HUES48 (cell line): ENCODE measurements around the gene SLC22A17.
A peak's percentile ranks its signal among the peaks of the same experiment; 100 is the strongest.

ENCODE experiments used
- H3K27ac ChIP-seq: one replicate; pipeline ENCODE4 v1.7.0; 2013; ENCODE audit warnings: low read depth, low read length, inconsistent platforms
- H3K27me3 ChIP-seq: 2 replicates; pipeline ENCODE4 v1.6.1; 2013; ENCODE audit warnings: mild to moderate bottlenecking, low read length; ENCODE audit not compliant: control insufficient read depth, insufficient read depth
- H3K36me3 ChIP-seq: 2 replicates; pipeline ENCODE4 v1.6.1; 2013; ENCODE audit warnings: low read length; ENCODE audit not compliant: control insufficient read depth, insufficient read depth
- H3K4me1 ChIP-seq: 2 replicates; pipeline ENCODE4 v1.6.1; 2013; ENCODE audit warnings: mild to moderate bottlenecking, low read length; ENCODE audit not compliant: control insufficient read depth, insufficient read depth
- H3K4me3 ChIP-seq: 2 replicates; pipeline ENCODE4 v1.5.1; 2013; ENCODE audit warnings: mild to moderate bottlenecking, low read depth, low read length
- H3K9ac ChIP-seq: 2 replicates; pipeline ENCODE4 v1.6.1; 2013; ENCODE audit warnings: mild to moderate bottlenecking, low read depth, low read length, moderate library complexity
- H3K9me3 ChIP-seq: 2 replicates; pipeline ENCODE4 v1.6.1; 2013; ENCODE audit warnings: low read length; ENCODE audit not compliant: control insufficient read depth, insufficient read depth

SLC22A17 gene

DNA sequence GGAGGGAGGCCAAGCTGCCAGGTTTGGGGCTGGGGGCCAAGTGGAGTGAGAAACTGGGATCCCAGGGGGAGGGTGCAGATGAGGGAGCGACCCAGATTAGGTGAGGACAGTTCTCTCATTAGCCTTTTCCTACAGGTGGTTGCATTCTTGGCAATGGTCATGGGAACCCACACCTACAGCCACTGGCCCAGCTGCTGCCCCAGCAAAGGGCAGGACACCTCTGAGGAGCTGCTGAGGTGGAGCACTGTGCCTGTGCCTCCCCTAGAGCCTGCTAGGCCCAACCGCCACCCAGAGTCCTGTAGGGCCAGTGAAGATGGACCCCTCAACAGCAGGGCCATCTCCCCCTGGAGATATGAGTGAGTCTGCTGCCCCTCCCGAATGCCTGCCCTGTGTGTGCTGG is 20.4 kb upstream of the SLC22A17 start:
- no peak overlapping the region for H3K9ac ChIP-seq
- no peak overlapping the region for H3K4me3 ChIP-seq
- no peaks in the 10 kb centered on the region for H3K4me1 ChIP-seq
- H3K36me3 ChIP-seq = no peaks in the 10 kb centered on the region
- peaks cover 23% of the 10 kb centered on the region for H3K27me3 ChIP-seq
- no peak overlapping the region for H3K27ac ChIP-seq
- H3K9me3 ChIP-seq = no peaks in the 10 kb centered on the region

- Histone ChIP-seq H3K9me3 (no peaks in the 10 kb centered on the region), H3K9ac (no peak within 1 kb of the TSS), H3K4me1 (no peaks in the 10 kb centered on the region; the same call in 1 of the 2 replicates), H3K27me3 (peaks cover 23% of the 10 kb centered on the region), H3K36me3 (no peaks in the 10 kb centered on the region), H3K27ac (no peak within 1 kb of the TSS), H3K4me3 (no peak within 1 kb of the TSS)
These were observed 19.8 kb upstream of the SLC22A17 start, which contains the start of gene IL25 for GRCh38 chr14:23372509-23372908. Gene IL25, plus strand, starts transcription at chr14:23372809.

- Histone ChIP-seq H3K27me3 (peaks cover 24% of the 10 kb centered on the region), H3K9me3 (no peaks in the 10 kb centered on the region), H3K4me3 (no peak overlapping the region), H3K36me3 (no peaks in the 10 kb centered on the region), H3K9ac (no peak overlapping the region), H3K27ac (no peak overlapping the region), H3K4me1 (peaks cover 6% of the 10 kb centered on the region)
These were observed 19.2 kb upstream of the SLC22A17 start for GRCh38 chr14:23371865-23372264.

DNA sequence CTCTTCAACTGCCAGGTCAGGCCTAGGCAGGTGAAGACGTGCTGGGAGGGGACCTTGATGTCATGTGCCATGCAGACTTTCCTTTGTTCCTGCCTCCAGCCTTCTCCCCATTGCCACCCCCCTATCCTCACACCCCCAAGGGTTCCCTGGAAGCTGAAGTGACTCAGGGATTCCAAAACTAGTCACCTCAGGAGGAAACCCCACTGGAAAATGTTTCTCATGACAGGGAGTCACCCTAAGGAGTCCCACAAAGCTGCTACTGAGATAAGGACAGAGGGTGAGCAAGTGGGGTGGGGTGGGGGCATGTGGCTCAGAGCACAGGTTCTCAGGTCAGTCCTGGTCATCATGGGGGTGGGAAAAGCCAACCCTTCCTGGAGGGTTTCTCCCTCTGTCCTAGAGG is 17.5 kb upstream of the SLC22A17 start:
- Histone ChIP-seq H3K9ac (no peak overlapping the region), H3K9me3 (no peaks in the 10 kb centered on the region), H3K4me1 (peaks cover 10% of the 10 kb centered on the region), H3K27ac (no peak overlapping the region), H3K4me3 (no peak overlapping the region), H3K36me3 (no peaks in the 10 kb centered on the region), H3K27me3 (peaks cover 24% of the 10 kb centered on the region)

GRCh38 chr14:23366426-23366921 is 13.8 kb upstream of the SLC22A17 start:
- Histone ChIP-seq H3K27me3 (peaks cover 22% of the 10 kb centered on the region), H3K9ac (no peak overlapping the region), H3K36me3 (peaks cover 7% of the 10 kb centered on the region; the same call in 1 of the 2 replicates), H3K4me1 (peaks cover 25% of the 10 kb centered on the region), H3K4me3 (peak overlapping the region; percentile 82), H3K27ac (peak overlapping the region; percentile 83), H3K9me3 (no peaks in the 10 kb centered on the region)

DNA sequence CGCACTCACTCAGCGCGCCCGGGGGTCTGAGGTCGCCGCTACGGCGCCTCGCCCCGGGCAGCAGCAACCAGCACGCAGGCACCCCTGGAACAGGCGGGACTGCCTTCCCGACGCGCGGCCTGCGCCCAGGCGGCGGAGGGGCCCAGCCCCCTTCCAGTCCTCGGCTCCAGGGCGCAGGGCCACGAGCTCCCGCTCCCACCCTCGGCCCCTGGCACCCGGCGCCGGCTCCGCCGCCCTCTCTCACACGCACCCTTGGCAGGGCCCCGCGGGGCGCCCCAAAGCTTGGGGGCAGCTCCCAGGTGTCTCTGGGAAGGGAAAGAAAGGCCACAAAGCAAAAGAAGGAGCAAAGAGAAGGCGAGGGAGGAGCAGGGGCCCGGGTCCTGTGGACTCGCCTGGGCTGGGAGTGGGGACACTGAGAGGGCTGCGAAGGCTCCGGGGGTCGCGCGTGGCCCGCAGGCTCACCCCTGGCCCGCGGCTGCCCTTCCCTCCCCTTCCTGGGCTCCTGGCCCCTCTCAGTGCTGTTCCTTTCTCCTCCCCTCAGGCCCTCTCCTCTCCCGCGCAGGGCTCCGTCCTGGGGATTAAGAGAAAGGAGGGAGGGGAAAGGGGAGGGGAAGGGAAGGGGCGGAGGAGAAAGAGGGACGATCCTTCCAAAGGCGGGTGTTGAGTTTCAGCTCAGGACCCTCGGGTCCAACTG is 13.2 kb upstream of the SLC22A17 start:
- H3K4me3 ChIP-seq = peak overlapping the region; percentile 82
- H3K27me3 ChIP-seq = peaks cover 18% of the 10 kb centered on the region
- H3K9me3 ChIP-seq = no peaks in the 10 kb centered on the region
- H3K9ac ChIP-seq = peak overlapping the region; percentile 73
- peaks cover 9% of the 10 kb centered on the region; the same call in 1 of the 2 replicates for H3K36me3 ChIP-seq
- peaks cover 25% of the 10 kb centered on the region for H3K4me1 ChIP-seq
- peak overlapping the region; percentile 83 for H3K27ac ChIP-seq

GRCh38 chr14:23365036-23365731 is 12.5 kb upstream of the SLC22A17 start, which contains the start of gene EFS:
Gene EFS, minus strand, starts transcription at chr14:23365172. Its CDS starts 147 bp downstream, at chr14:23365025.
- peak within 1 kb of the TSS; percentile 83 for H3K27ac ChIP-seq

DNA sequence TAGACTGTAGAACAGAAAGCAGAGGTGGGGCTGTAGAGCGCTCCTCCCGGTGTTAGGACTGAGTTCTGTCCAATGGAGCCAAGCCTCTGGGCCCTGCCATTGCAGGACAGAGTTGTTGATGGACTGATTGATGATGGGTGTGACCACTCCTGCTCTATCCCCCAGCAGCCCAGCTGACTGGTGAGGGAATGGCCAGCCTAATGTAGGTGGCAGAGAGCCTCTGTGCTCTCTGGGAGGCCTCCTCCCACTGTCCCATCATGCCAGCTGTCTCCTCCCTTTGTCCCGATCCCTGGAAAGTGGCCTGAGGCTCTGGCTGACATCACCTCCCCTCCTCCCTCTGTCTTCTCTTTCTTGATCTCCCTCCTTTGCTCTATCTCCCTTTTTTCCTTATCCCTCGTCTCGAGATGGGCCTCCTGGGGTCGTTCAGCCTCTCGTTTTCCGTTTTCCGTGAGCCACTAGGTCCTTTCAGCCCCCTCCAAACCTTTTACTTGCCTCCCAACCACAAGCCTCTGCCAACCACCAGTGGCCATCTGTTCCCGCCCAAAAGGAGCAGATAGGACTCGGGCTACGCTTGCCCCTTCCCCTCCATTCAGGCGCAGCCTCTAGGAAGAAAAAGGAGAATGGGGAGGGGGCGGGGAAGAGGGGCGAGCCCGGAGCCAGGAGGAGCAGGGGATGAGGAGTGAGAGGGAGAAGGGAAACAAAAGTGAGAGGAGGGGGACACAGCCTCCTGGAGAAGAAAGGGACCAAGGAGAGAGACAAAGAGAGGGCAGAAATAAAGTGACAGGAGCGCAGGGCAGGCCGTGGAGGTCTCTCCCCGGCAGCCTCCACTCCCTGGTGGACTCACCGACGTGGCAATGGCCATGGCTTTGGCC is 11.7 kb upstream of the SLC22A17 start:
- Histone ChIP-seq H3K27me3 (peaks cover 17% of the 10 kb centered on the region), H3K9me3 (no peaks in the 10 kb centered on the region), H3K9ac (peak overlapping the region; percentile 73), H3K4me1 (peaks cover 25% of the 10 kb centered on the region), H3K27ac (peak overlapping the region; percentile 83), H3K4me3 (peak overlapping the region; percentile 82), H3K36me3 (peaks cover 17% of the 10 kb centered on the region)

More at GRCh38 chr14:23365036-23365731, 12.5 kb upstream of the SLC22A17 start, which contains the start of gene EFS:
- Histone ChIP-seq H3K4me1 (peaks cover 25% of the 10 kb centered on the region), H3K36me3 (peaks cover 10% of the 10 kb centered on the region; the same call in 1 of the 2 replicates), H3K4me3 (peak within 1 kb of the TSS; percentile 82), H3K9me3 (no peaks in the 10 kb centered on the region), H3K9ac (peak within 1 kb of the TSS; percentile 73), H3K27me3 (peaks cover 17% of the 10 kb centered on the region)

- no peak overlapping the region for H3K4me3 ChIP-seq
- peaks cover 37% of the 10 kb centered on the region for H3K36me3 ChIP-seq
- no peak overlapping the region for H3K27ac ChIP-seq
- H3K4me1 ChIP-seq = peaks cover 23% of the 10 kb centered on the region
- H3K9me3 ChIP-seq = no peaks in the 10 kb centered on the region
- H3K9ac ChIP-seq = no peak overlapping the region
- H3K27me3 ChIP-seq = peaks cover 2% of the 10 kb centered on the region
These were observed 9.5 kb upstream of the SLC22A17 start for GRCh38 chr14:23362200-23362599.

GRCh38 chr14:23361763-23362162 is 9.1 kb upstream of the SLC22A17 start:
- H3K36me3 ChIP-seq = peaks cover 41% of the 10 kb centered on the region
- H3K9me3 ChIP-seq = no peaks in the 10 kb centered on the region
- H3K27ac ChIP-seq = no peak overlapping the region
- H3K9ac ChIP-seq = no peak overlapping the region
- no peaks in the 10 kb centered on the region for H3K27me3 ChIP-seq
- peaks cover 18% of the 10 kb centered on the region for H3K4me1 ChIP-seq
- no peak overlapping the region for H3K4me3 ChIP-seq
